Measurements from ENCODE around the gene MYH4.

DNA sequence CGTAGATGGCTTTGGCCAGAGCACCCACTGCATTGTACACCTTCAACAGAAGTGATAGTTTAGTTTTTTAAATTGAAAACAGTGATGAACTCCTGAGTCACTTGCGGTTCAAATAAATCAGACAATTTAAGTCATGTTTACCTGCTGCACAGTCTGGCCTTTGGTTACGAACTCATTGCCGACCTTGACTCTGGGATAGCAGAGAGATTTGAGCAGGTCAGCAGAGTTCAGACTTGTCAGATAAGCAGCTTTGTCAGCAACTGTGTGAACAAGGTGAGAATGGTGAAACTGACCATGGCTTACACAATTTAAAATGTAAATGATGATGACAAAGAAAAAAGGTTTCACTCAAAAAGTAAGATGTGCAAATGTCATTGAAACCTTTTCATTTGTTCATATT, 9.3 kb downstream of the MYH4 start:
- TF ChIP-seq, protein P1, sequence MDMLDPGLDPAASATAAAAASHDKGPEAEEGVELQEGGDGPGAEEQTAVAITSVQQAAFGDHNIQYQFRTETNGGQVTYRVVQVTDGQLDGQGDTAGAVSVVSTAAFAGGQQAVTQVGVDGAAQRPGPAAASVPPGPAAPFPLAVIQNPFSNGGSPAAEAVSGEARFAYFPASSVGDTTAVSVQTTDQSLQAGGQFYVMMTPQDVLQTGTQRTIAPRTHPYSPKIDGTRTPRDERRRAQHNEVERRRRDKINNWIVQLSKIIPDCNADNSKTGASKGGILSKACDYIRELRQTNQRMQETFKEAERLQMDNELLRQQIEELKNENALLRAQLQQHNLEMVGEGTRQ (IDR thresholded peaks at IDR 0.05; ENCODE audit: low read length) = no peak
- no peak for TF ChIP-seq EP300 (IDR thresholded peaks at IDR 0.05; ENCODE audit: borderline replicate concordance in 1 of 2, low read depth in 2 of 2, low read length in 2 of 2)
- TF ChIP-seq, protein P2, sequence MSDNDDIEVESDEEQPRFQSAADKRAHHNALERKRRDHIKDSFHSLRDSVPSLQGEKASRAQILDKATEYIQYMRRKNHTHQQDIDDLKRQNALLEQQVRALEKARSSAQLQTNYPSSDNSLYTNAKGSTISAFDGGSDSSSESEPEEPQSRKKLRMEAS (IDR thresholded peaks at IDR 0.05) = no peak
- TF ChIP-seq CHD1 (IDR thresholded peaks at IDR 0.05; ENCODE audit: low read depth, low read length) = no peak
- TF ChIP-seq POLR2A (IDR thresholded peaks at IDR 0.05; ENCODE audit: control extremely low read depth in 1 of 2, low read depth in 2 of 2, low read length in 2 of 2) = no peak
- TF ChIP-seq ASH2L (IDR thresholded peaks at IDR 0.05; ENCODE audit: low read length) = no peak
- no peak for TF ChIP-seq RFX5 (IDR thresholded peaks at IDR 0.05; ENCODE audit: borderline replicate concordance, low read depth, low read length)
- TF ChIP-seq TBP (IDR thresholded peaks at IDR 0.05; ENCODE audit: low read depth, low read length) = no peak
